ENCODE data around the gene KRT3.

The KRT3 gene

DNA sequence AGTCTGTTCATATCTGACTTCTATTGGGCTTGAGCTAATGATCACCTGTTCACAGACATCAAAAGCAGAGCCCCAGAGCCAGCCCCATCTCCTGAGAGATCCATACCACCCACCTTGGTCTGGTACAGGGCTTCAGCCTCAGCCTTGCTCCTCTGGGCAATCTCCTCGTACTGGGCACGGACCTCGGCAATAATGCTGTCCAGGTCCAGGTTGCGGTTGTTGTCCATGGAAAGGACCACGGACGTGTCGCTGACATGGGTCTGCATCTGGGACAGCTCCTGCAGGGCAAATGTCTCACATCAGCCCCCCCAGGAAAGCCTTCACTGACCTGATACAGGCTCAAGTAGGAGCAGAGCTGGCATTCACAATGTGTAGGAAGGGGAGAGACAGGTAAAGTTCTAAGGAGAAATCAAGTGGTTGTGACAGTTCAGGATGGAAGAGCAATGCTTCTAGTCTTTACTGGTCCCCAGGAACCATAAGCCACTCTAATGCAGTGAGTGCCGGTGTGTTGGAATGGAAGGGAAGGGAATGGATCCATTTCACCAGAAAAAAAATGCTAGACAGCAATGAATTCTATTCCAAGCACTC lies 12.8 kb upstream of the KRT3 start:
- TF ChIP-seq POLR2AphosphoS5 (IDR thresholded peaks at IDR 0.05; ENCODE audit: low read depth, low read length): no peak
- no peak for TF ChIP-seq TAF1 (IDR thresholded peaks at IDR 0.05; ENCODE audit: borderline replicate concordance, insufficient read depth, low read length)
- TF ChIP-seq FOXP2 (optimal IDR thresholded peaks at IDR 0.05; ENCODE audit: borderline replicate concordance, extremely low read depth, extremely low read length, insufficient read depth): no peak
- no peak for TF ChIP-seq SIN3A (IDR thresholded peaks at IDR 0.05; ENCODE audit: borderline replicate concordance, insufficient read depth, low read length)
- TF ChIP-seq, protein P1, sequence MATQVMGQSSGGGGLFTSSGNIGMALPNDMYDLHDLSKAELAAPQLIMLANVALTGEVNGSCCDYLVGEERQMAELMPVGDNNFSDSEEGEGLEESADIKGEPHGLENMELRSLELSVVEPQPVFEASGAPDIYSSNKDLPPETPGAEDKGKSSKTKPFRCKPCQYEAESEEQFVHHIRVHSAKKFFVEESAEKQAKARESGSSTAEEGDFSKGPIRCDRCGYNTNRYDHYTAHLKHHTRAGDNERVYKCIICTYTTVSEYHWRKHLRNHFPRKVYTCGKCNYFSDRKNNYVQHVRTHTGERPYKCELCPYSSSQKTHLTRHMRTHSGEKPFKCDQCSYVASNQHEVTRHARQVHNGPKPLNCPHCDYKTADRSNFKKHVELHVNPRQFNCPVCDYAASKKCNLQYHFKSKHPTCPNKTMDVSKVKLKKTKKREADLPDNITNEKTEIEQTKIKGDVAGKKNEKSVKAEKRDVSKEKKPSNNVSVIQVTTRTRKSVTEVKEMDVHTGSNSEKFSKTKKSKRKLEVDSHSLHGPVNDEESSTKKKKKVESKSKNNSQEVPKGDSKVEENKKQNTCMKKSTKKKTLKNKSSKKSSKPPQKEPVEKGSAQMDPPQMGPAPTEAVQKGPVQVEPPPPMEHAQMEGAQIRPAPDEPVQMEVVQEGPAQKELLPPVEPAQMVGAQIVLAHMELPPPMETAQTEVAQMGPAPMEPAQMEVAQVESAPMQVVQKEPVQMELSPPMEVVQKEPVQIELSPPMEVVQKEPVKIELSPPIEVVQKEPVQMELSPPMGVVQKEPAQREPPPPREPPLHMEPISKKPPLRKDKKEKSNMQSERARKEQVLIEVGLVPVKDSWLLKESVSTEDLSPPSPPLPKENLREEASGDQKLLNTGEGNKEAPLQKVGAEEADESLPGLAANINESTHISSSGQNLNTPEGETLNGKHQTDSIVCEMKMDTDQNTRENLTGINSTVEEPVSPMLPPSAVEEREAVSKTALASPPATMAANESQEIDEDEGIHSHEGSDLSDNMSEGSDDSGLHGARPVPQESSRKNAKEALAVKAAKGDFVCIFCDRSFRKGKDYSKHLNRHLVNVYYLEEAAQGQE (IDR thresholded peaks at IDR 0.05; ENCODE audit: insufficient read depth in 1 of 2, low read depth in 2 of 2, low read length in 2 of 2): no peak

DNA sequence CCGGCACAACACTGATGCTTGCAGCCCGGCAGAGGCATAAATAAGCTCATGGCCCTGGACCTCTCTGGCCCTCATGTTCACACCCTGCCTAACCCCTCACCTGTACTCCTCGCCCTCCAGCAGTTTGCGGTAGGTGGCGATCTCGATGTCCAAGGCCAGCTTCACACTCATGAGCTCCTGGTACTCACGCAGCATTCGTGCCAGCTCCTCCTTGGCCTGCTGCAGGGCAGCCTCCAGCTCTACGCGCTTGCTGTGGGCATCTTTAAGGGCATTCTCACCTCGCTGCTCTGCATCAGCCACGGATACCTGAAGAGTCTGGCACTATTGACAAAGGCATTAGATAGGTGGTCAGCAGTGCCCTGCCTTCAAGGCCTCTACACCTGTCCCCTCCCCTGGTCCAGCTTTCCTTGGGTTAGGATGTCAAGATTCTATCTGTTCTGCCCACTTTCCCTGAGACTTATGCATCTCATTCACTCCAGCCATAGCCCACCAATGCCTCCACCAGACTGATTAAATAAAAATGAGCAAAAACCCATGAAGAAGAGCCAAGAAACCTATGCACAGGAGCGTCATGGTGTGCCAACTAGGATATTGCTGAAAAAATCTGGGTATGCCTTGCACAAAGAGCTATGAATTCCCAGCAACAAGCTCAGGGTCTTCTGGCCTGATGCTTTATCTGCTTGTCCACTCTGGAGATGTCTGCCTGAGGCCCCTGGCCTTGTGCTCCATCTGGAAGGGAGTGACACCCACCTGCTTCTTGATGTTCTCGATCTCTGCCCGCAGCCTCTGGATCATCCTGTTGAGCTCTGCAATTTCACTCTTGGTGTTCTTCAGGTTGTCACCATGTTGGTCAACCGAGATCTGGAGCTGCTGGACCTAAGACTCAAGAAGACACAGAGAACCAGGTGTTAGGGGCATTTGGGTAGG lies 11.9 kb upstream of the KRT3 start:
- TF ChIP-seq POLR2AphosphoS5 (IDR thresholded peaks at IDR 0.05; ENCODE audit: low read depth, low read length) (no peak), SIN3A (IDR thresholded peaks at IDR 0.05; ENCODE audit: borderline replicate concordance, insufficient read depth, low read length) (no peak), FOXP2 (optimal IDR thresholded peaks at IDR 0.05; ENCODE audit: borderline replicate concordance, extremely low read depth, extremely low read length, insufficient read depth) (no peak), TAF1 (IDR thresholded peaks at IDR 0.05; ENCODE audit: borderline replicate concordance, insufficient read depth, low read length) (no peak)
- TF ChIP-seq, protein P1 (IDR thresholded peaks at IDR 0.05; ENCODE audit: insufficient read depth in 1 of 2, low read depth in 2 of 2, low read length in 2 of 2): no peak

DNA sequence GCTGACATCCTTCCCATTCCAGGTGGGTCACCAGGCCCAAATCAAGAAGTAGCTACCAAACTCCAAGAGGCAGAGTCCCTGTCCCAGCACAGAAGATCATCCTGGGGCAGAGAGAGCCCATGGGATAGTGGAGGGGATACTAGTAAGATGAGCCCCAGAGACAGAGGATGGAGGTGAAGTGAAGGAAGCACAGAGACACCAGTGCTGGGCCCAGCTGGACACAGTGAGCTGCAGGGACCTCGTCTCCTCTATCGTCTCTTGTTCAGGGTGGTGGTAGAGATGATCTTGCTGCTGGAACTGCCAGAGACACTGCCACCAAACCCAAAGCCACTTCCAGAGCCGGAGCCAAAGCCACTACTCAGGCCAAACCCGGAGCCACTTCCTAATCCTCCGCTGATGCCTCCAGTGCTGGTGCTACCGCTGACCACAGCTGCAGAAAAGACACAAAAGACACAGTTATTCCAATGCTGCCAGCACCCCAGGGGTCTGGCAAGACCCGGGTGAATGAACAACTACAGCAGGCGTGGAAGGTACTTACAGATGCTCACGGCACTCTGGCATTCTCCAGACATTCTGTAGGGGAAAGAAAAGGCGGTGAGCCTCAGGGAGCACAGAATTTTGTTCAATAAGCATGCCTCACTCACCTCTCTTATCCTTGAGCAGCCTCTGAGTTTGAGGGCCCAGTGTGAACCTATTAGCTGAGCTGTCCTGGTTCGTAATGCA lies 11.1 kb upstream of the KRT3 start:
- TF ChIP-seq POLR2AphosphoS5 (IDR thresholded peaks at IDR 0.05; ENCODE audit: low read depth, low read length) (no peak), TAF1 (IDR thresholded peaks at IDR 0.05; ENCODE audit: borderline replicate concordance, insufficient read depth, low read length) (no peak), SIN3A (IDR thresholded peaks at IDR 0.05; ENCODE audit: borderline replicate concordance, insufficient read depth, low read length) (no peak), FOXP2 (optimal IDR thresholded peaks at IDR 0.05; ENCODE audit: borderline replicate concordance, extremely low read depth, extremely low read length, insufficient read depth) (no peak)
- TF ChIP-seq, protein P1 (IDR thresholded peaks at IDR 0.05; ENCODE audit: insufficient read depth in 1 of 2, low read depth in 2 of 2, low read length in 2 of 2): no peak

DNA sequence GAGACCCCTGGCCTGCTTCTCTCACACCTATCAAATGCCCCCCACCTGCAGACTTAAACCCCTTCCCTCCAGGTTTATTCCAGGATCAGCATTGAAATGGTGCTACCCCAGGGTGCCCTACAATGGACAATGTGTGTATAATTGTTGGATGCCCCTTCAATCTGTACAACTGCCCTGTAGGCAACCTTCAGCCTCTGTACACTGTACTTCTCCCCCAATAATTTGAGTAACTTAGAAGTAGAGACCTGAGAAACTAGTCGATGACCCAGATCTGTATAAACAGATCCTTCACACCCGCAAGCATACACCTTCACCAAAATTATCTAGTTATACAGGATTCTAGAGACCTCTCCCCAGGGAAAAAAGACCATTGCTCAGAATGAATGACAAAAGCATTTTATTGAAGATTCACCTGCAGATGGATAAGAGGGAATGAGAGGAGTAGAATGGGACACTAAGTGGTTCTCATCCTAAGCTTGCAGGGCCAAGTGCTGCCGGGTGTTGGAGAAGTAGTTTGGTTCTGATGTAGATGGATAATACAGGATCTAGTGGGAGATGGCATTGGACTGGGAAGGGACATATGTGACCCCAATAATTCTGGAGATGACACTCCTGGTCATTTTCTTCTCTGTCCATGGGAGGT lies 10.4 kb upstream of the KRT3 start:
- no peak for TF ChIP-seq FOXP2 (optimal IDR thresholded peaks at IDR 0.05; ENCODE audit: borderline replicate concordance, extremely low read depth, extremely low read length, insufficient read depth)
- no peak for TF ChIP-seq TAF1 (IDR thresholded peaks at IDR 0.05; ENCODE audit: borderline replicate concordance, insufficient read depth, low read length)
- TF ChIP-seq SIN3A (IDR thresholded peaks at IDR 0.05; ENCODE audit: borderline replicate concordance, insufficient read depth, low read length): no peak
- TF ChIP-seq POLR2AphosphoS5 (IDR thresholded peaks at IDR 0.05; ENCODE audit: low read depth, low read length): no peak

DNA sequence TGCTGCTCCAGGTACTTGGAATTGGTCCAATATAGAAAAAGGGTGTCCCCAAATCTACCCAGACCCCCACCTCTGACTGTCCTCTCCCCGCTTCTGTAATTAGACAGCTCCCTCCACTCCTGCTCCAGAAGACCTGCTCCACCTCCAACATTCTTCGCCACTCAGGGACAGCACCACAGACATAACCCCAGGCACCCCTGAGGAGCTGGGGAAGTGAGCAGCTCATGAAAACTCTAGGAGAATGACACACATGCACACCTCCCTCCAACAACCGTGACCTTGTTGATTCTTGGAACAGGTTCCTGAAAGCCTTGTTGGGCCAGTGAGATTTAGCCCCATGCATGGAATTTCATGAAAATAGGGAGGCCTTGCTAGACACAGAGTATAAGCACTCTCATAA lies 9.8 kb upstream of the KRT3 start:
- TF ChIP-seq, protein P1 (IDR thresholded peaks at IDR 0.05; ENCODE audit: insufficient read depth in 1 of 2, low read depth in 2 of 2, low read length in 2 of 2): no peak
- TF ChIP-seq TAF1 (IDR thresholded peaks at IDR 0.05; ENCODE audit: borderline replicate concordance, insufficient read depth, low read length) (no peak), FOXP2 (optimal IDR thresholded peaks at IDR 0.05; ENCODE audit: borderline replicate concordance, extremely low read depth, extremely low read length, insufficient read depth) (no peak), SIN3A (IDR thresholded peaks at IDR 0.05; ENCODE audit: borderline replicate concordance, insufficient read depth, low read length) (no peak), POLR2AphosphoS5 (IDR thresholded peaks at IDR 0.05; ENCODE audit: low read depth, low read length) (no peak)
